GM18951 (cell line): ENCODE measurements around the gene COL18A1.

Source experiments
- POLR2A ChIP-seq: IDR thresholded peaks from 4 replicates; pipeline ENCODE4 v1.6.1; 2011; ENCODE audit warnings: mild to moderate bottlenecking; ENCODE audit not compliant: insufficient read length, insufficient read depth; ENCODE audit errors: extremely low read depth
- in situ Hi-C: fragments of 300-500 bp; cut with MboI; formaldehyde crosslinking; loops from one replicate; pipeline ENCODE4 v1.12.0; 2022; ENCODE audit warnings: low sequenced_read_pairs, mixed read lengths, inconsistent platforms; ENCODE audit not compliant: unreplicated experiment

The COL18A1 gene

GRCh38 chr21:45549626-45550463, 144.9 kb downstream of the COL18A1 start:
- no peak for TF ChIP-seq POLR2A
- in situ Hi-C loops: no loop called here

DNA sequence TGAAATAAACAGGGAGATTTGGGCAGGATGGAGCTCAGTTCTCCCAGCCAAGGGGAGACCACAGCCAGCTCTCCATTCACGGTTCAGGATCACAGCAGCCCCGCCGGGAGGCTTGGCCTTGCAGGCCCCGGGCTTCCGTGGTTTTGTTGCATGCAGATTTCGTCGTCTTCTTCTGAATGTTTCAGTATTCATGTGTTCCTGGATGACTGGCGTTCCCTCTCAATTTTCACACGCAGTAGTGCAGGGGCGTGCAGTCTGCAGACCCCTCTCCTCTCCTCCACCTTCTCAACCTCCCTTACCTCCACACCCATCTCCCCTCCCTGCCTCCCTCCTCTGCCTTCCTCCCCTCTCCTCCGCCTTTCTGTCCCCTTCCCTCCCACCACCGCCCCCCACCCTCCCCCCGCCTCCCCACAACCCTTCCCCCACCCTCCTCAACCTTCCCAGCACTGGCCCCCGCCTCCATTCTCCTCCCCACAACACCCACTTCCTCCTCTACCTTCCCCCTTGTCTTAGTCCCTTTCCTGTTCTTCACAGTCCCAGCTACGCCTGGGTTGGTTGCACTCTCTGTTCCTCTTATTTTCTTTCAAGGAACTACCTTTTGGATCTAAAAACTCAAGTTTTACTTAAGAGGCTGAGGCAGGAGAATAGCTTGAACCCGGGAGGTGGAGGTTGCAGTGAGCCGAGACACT, 145.7 kb downstream of the COL18A1 start:
- no peak for TF ChIP-seq POLR2A
- in situ Hi-C loops: no loop called here

- in situ Hi-C loops: no loop called here
- TF ChIP-seq POLR2A: no peak
Measured at GRCh38 chr21:45551316-45551715, 146.4 kb downstream of the COL18A1 start.

- in situ Hi-C loops: no loop called here
- no peak for TF ChIP-seq POLR2A
Measured at GRCh38 chr21:45551783-45552695, 147.1 kb downstream of the COL18A1 start.

DNA sequence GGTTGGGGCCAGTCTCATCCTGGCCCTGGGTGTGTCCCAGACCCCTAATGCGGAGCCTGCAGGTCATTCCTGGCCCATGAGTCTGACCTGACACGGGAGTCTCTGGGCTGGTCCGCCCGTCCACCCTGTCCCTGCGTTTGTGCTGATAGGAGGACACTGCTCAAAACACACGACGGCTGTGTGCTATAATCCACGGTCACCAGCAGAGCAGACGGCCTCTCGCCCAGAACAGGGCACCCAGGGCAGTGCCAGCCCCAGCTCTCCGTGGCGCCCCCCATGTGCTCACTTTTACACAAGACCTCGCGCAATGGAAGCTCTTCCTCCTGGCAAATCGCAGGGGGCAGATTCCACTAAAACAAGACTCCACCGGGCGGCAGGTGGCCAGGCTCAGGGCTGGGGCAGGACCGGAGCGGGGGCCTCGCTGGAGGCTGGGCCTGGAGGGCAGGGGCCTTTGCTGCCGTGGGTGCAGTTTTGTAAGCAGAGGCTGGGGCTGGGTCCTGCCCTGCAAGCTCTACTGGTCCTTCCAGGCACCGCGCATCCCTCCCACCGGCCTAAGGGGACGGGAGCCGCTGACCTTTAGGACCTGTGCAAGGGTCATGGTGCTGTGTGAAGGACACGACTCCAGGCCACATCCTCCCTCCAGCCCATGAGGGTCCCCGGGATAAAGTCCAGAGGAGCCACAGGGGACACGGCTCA, 147.9 kb downstream of the COL18A1 start:
- no peak for TF ChIP-seq POLR2A
- in situ Hi-C loops: no loop called here

GRCh38 chr21:45554477-45555175, 149.7 kb downstream of the COL18A1 start:
- in situ Hi-C loops: no loop called here
- TF ChIP-seq POLR2A: peak; percentile 38

- TF ChIP-seq POLR2A: no peak
- in situ Hi-C loops: no loop called here
Measured at GRCh38 chr21:45555251-45555556, 150.2 kb downstream of the COL18A1 start.

GRCh38 chr21:45555557-45556301, 150.8 kb downstream of the COL18A1 start:
- TF ChIP-seq POLR2A: no peak
- in situ Hi-C loops: no loop called here

DNA sequence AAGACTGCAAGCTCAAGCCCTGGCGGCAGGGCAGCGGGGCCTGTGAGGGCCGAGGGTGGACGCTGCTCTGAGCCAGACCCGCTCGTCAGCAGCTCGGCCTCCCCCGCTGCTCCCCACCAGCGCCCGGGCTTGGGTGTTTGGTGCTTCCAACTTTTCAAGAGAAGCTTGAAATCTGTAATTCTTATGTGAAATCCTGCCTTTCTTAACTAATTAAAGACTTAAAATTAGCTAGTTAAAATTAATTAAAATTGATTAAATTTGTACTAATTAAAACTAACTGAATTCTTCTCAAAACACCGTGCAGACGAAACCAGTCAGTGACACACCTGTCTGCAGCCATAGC, 151.3 kb downstream of the COL18A1 start:
- in situ Hi-C loops: no loop called here
- TF ChIP-seq POLR2A: no peak

DNA sequence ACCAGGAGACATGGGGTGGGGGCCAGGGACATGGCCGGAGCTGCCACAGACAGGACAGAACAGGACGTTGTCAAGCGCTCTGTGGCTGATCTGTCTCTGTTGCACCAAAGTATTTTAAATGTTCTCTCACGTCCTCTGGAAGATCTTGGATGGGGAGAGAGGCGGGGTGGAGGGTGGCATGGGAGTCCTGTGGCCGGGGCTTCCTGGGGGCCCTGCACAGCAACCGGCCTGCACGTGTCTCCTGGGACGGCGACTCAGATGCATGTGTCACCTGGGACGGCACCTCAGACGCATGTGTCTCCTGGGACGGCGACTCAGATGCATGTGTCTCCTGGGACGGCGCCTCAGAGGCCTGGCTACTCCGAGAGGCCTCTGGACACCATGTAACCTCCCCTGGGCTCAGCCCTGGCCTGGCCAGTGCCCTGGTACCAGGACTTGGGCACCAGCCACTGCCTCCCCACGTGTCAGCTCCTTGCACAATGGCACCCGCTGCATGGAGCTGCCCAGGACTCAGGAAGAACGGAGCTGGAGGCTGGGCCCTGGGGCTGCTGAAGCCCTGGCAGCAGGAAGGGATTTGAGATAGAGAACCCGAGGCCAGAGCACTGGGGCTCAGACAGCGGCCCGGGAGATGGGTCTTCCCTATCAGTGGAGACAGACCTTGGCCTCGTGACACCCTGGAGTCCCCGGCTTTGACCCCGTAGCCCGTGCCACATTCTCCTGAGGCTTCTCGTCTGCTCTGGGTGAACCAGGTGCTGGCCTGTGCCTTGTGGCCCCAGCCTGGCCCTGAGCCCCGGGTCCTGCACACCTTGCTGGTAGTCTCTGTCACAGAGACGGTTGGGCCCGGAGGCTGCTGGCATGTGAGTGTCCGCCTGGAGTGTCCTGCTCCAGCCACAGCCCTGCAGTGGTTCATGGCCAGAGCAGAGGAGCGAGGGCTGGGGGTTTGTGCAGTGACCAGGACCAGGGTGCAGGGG, 152.0 kb downstream of the COL18A1 start:
- in situ Hi-C loops: no loop called here
- no peak for TF ChIP-seq POLR2A

GRCh38 chr21:45557616-45558043, 152.7 kb downstream of the COL18A1 start:
- no peak for TF ChIP-seq POLR2A
- in situ Hi-C loops: no loop called here
